ENCODE measurements around the gene CIPC.

CIPC gene

DNA sequence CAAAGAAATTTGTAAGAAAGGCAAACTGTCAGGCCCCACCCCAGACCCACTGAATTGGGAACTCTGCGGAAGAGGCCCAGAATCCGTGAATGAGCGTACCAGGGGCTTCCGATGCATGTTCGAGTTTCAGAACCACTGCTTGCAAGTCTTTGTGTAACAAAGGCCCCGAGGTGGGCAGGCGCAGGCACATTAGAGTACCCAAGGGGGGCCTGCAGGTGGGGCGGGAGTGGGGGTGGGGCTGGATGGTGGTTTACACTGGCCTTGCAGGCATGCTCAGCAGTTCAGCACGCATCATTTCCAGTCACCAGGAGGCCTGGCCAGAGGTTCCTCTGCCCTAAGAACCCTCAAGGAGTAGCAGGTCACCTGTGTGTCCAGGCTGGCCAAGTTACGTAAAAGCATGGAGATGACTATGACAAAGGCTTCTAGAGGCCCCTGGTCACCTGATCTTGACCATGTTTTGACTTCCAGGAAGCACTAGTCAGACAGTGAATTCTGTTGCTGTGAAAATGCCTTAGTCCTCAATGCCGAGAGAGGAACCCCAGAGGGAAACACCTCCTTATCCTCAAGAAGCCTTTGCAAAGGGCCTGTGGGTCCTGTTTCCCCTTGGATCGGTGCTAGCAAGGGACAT is 36.3 kb upstream of the CIPC start:
- no peak overlapping the region for H3K4me2 ChIP-seq (ENCODE audit: low read depth, low read length, poor library complexity, severe bottlenecking)
- TF ChIP-seq, protein P1, sequence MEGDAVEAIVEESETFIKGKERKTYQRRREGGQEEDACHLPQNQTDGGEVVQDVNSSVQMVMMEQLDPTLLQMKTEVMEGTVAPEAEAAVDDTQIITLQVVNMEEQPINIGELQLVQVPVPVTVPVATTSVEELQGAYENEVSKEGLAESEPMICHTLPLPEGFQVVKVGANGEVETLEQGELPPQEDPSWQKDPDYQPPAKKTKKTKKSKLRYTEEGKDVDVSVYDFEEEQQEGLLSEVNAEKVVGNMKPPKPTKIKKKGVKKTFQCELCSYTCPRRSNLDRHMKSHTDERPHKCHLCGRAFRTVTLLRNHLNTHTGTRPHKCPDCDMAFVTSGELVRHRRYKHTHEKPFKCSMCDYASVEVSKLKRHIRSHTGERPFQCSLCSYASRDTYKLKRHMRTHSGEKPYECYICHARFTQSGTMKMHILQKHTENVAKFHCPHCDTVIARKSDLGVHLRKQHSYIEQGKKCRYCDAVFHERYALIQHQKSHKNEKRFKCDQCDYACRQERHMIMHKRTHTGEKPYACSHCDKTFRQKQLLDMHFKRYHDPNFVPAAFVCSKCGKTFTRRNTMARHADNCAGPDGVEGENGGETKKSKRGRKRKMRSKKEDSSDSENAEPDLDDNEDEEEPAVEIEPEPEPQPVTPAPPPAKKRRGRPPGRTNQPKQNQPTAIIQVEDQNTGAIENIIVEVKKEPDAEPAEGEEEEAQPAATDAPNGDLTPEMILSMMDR (conservative IDR thresholded peaks at IDR 0.05; ENCODE audit: low read length), result no peak
- no peak for TF ChIP-seq EZH2phosphoT487 (IDR thresholded peaks at IDR 0.05; ENCODE audit: borderline replicate concordance)
- no peaks in the 10 kb centered on the region for H4K20me1 ChIP-seq (ENCODE audit: insufficient read depth, low read length, poor library complexity, severe bottlenecking)
- H3K27me3 ChIP-seq (ENCODE audit: insufficient read depth, low read length, poor library complexity, severe bottlenecking), result no peaks in the 10 kb centered on the region
- H3K36me3 ChIP-seq (ENCODE audit: insufficient read depth, low read length), result no peaks in the 10 kb centered on the region
- H2AFZ ChIP-seq (ENCODE audit: low read length), result peak overlapping the region; percentile 32
- no peak overlapping the region for H3K9ac ChIP-seq (ENCODE audit: low read depth, low read length, poor library complexity, severe bottlenecking)
- no peaks in the 10 kb centered on the region for H3K4me1 ChIP-seq (ENCODE audit: insufficient read depth, low read length, poor library complexity, severe bottlenecking)
- no peaks in the 10 kb centered on the region for H3F3A ChIP-seq (ENCODE audit: low read depth)
- H3K79me2 ChIP-seq (ENCODE audit: insufficient read depth, low read length), result no peaks in the 10 kb centered on the region
- H3K9me2 ChIP-seq (replicated peaks; ENCODE audit: low read depth, low read length), result no peaks in the 10 kb centered on the region
- H3K9me3 ChIP-seq (ENCODE audit: insufficient read depth, low read depth, low read length), result no peaks in the 10 kb centered on the region
- H3K4me3 ChIP-seq (ENCODE audit: low read length, poor library complexity, severe bottlenecking), result no peak overlapping the region

DNA sequence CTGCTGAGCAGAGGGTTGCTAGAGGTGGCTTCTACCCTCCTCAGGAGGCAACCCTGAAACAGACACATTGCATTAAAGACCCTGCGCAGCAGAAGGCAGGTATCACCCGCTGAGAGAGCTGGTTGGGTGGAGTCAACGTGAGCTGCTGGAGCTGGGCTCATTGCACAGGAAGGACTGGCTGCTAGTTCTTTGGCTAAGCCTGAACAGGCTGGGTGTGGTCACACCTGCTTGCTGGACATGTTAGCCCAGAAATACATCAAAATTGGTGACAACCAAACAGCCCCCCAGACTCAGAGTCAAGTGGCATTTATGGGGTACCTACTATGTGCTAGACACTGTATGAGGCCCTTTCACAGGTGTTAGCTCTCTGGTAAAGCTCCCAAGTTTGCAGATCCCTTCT is 35.8 kb upstream of the CIPC start:
- H3K36me3 ChIP-seq (ENCODE audit: insufficient read depth, low read length), result no peaks in the 10 kb centered on the region
- H3K9me2 ChIP-seq (replicated peaks; ENCODE audit: low read depth, low read length), result no peaks in the 10 kb centered on the region
- H4K20me1 ChIP-seq (ENCODE audit: insufficient read depth, low read length, poor library complexity, severe bottlenecking), result no peaks in the 10 kb centered on the region
- no peaks in the 10 kb centered on the region for H3F3A ChIP-seq (ENCODE audit: low read depth)
- H3K27me3 ChIP-seq (ENCODE audit: insufficient read depth, low read length, poor library complexity, severe bottlenecking), result no peaks in the 10 kb centered on the region
- no peaks in the 10 kb centered on the region for H3K79me2 ChIP-seq (ENCODE audit: insufficient read depth, low read length)
- H3K9ac ChIP-seq (ENCODE audit: low read depth, low read length, poor library complexity, severe bottlenecking), result no peak overlapping the region
- no peak overlapping the region for H3K4me3 ChIP-seq (ENCODE audit: low read length, poor library complexity, severe bottlenecking)
- TF ChIP-seq EZH2phosphoT487 (IDR thresholded peaks at IDR 0.05; ENCODE audit: borderline replicate concordance), result no peak
- TF ChIP-seq, protein P1 (conservative IDR thresholded peaks at IDR 0.05; ENCODE audit: low read length), result no peak
- peak overlapping the region; percentile 32 for H2AFZ ChIP-seq (ENCODE audit: low read length)
- H3K4me1 ChIP-seq (ENCODE audit: insufficient read depth, low read length, poor library complexity, severe bottlenecking), result no peaks in the 10 kb centered on the region
- H3K9me3 ChIP-seq (ENCODE audit: insufficient read depth, low read depth, low read length), result no peaks in the 10 kb centered on the region
- H3K4me2 ChIP-seq (ENCODE audit: low read depth, low read length, poor library complexity, severe bottlenecking), result no peak overlapping the region

DNA sequence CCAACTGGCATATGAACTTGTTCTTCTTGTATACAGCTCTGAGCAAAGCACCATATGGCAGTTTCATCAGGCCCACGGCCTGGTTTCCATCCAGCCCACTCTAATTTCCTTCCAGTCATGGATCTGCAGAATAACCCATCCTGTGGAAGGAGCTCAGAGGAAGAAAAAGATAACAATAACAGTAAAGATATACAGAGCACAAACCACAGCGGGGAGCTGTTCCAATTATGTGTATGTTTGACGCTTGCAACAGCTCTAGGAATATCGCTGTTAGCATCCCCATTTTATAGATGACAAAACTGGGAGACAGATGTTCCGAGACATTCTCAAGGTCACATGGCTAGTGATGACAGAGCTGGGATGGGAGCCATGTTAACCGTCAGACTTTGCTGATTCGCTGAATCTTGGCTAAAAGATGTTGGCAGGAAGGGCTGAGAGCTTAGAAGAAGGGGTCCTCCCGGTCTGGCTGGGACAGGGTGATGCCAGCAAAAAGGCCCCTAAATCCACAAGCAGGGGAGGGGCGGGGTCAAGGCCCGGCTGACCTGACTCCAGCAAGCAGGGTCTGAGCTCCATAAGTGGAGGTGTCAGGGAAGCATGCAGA is 34.4 kb upstream of the CIPC start:
- H3K4me2 ChIP-seq (ENCODE audit: low read depth, low read length, poor library complexity, severe bottlenecking), result no peak overlapping the region
- H3K9me2 ChIP-seq (replicated peaks; ENCODE audit: low read depth, low read length), result no peaks in the 10 kb centered on the region
- H3F3A ChIP-seq (ENCODE audit: low read depth), result no peaks in the 10 kb centered on the region
- H2AFZ ChIP-seq (ENCODE audit: low read length), result no peak overlapping the region
- no peak overlapping the region for H3K9ac ChIP-seq (ENCODE audit: low read depth, low read length, poor library complexity, severe bottlenecking)
- no peaks in the 10 kb centered on the region for H3K9me3 ChIP-seq (ENCODE audit: insufficient read depth, low read depth, low read length)
- H3K27me3 ChIP-seq (ENCODE audit: insufficient read depth, low read length, poor library complexity, severe bottlenecking), result no peaks in the 10 kb centered on the region
- no peaks in the 10 kb centered on the region for H4K20me1 ChIP-seq (ENCODE audit: insufficient read depth, low read length, poor library complexity, severe bottlenecking)
- no peak for TF ChIP-seq EZH2phosphoT487 (IDR thresholded peaks at IDR 0.05; ENCODE audit: borderline replicate concordance)
- TF ChIP-seq, protein P1 (conservative IDR thresholded peaks at IDR 0.05; ENCODE audit: low read length), result no peak
- no peaks in the 10 kb centered on the region for H3K4me1 ChIP-seq (ENCODE audit: insufficient read depth, low read length, poor library complexity, severe bottlenecking)
- no peaks in the 10 kb centered on the region for H3K79me2 ChIP-seq (ENCODE audit: insufficient read depth, low read length)
- H3K4me3 ChIP-seq (ENCODE audit: low read length, poor library complexity, severe bottlenecking), result no peak overlapping the region
- H3K36me3 ChIP-seq (ENCODE audit: insufficient read depth, low read length), result no peaks in the 10 kb centered on the region

All from Loucy (cell line).